ENCODE measurements around the gene AFG1L.
"Not testable (repeated sequence)": the region's sequence is repeated elsewhere in the genome, so short reads cannot be mapped to it uniquely, and the experiment has no call there.

Gene AFG1L

DNA sequence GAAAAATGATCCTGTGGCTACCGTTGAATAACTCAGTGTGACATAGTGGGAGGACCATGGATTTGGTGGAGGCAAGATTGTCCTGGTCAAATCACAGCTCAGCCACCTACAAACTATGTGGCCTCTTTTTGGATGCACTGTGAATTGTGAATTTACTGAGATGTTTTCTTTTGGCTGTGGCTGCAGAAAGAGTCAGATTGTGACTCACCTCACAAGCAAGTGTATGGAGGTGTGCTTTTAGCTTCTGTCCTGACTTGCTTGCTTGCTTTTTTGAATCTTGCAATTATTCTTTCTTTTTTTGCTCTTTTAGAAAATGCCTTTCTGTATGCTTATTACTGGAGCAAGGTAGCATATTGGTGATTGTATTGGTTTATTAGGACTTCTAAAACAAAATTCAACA, 143.0 kb downstream of the AFG1L start:
- Mint-ChIP-seq H3K4me1 (no peaks in the 10 kb centered on the region), H3K4me3 (no peak overlapping the region), H3K36me3 (no peaks in the 10 kb centered on the region), H3K9me3 (no peaks in the 10 kb centered on the region), H3K27ac (no peak overlapping the region)
- ATAC-seq (no peak), DNase-seq (ENCODE audit: low spot score in 2 of 2) (no peak)

DNA sequence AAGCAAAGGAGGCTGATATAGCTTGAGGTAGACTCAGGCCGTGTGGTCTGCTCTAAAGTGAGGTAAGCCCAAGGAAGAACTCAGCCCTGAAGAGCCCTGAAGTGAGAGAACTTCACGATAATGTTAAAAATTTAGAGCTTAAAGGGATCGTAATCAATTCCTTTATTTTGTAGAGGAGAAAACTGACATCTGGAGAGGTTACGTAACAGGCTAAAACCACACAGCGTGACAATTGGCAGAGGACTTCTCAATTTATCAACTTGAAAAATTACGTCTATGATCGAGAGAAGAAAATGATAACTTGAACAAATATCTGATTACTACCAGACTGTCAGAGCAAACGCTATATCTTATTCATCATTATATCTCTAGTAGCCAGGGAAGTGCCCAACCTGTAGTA, 144.1 kb downstream of the AFG1L start:
- ATAC-seq: no peak
- H3K36me3 Mint-ChIP-seq: no peaks in the 10 kb centered on the region
- DNase-seq (ENCODE audit: low spot score in 2 of 2): no peak
- no peak overlapping the region for H3K4me3 Mint-ChIP-seq
- no peaks in the 10 kb centered on the region for H3K9me3 Mint-ChIP-seq
- H3K4me1 Mint-ChIP-seq: no peaks in the 10 kb centered on the region
- no peak overlapping the region for H3K27ac Mint-ChIP-seq

DNA sequence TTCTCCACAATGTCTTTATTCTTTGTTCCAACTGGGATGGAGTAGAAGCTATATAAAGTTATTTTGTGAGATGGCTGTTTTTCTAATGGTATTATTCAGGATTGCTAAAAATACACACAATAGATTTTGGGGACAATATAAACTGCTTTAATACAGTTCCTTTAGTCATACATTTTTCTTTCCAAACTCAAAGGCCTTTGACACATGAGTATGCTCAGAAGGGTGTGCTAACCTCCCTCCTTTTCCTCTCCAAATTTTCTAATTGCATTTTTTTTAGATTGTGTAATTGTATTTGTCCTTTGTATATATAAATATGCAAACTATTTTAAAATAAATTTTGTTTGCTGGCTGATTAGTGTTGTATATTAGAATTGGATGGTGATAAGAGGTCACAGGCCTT, 146.3 kb downstream of the AFG1L start:
- ATAC-seq (no peak), DNase-seq (ENCODE audit: low spot score in 2 of 2) (no peak)
- Mint-ChIP-seq H3K4me1 (peaks cover 14% of the 10 kb centered on the region), H3K4me3 (no peak overlapping the region), H3K36me3 (no peaks in the 10 kb centered on the region), H3K27ac (no peak overlapping the region), H3K9me3 (no peaks in the 10 kb centered on the region)

DNA sequence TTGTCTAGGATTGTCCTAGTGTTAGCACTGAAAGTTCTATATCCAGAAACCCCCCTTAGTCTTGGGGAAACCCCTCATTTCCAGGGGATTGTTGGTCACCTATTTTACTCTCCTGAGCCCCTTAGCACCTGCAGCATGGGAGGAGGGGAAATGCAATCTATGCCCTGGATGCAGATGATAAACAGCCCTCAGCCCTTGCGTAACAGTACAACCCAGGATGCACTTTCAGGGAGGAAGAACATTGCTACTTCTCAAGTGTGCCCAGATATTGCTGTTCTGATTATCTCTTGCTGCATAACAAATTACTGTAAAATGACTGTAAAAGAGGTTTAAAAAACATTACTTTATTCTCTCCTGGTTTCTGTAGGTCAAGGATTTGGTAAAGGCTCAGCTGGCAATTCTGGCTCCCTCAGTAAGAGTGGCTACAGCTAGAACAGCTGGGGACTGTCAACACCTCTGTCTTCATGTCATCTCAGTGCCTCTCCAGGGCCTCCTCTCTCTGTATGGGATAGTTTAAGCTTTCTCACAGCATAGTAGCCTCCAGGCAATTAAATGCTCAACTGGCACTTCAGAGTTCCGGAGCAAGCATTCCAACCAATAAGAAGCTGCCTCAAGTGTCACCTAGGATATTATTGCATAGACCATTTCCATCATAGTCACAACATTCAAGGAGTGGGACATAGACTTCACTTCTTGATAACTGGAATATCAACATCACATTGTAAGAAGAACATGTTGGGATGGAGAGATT, 148.1 kb downstream of the AFG1L start:
- no peak for DNase-seq (ENCODE audit: low spot score in 2 of 2)
- Mint-ChIP-seq H3K4me1 (peaks cover 14% of the 10 kb centered on the region), H3K36me3 (no peaks in the 10 kb centered on the region), H3K9me3 (no peaks in the 10 kb centered on the region), H3K4me3 (no peak overlapping the region), H3K27ac (no peak overlapping the region)
- no peak for ATAC-seq

DNA sequence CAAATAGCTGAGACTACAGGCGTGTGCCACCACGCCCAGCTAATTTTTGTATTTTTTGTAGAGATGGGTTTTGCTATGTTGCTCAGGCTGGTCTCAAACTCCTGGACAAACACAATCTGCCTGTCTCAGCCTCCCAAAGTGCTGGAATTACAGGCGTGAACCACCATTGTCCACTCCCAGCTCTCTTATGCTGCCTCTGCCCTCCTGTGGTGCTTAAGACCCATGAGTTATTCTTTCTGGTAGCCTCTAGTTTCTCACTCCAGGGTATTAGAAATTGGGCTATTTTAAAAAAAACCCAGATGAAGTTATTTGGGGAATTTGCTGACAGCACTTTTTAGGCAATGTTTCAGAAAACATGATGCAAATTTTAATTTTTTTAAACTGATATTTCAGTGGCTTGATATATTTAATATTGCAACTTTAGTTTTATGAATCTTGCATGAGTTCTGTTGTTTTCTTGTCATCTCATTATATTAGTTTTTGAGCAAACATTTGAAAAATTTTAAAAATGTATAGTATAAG, 151.8 kb downstream of the AFG1L start:
- Mint-ChIP-seq H3K4me1 (peaks cover 14% of the 10 kb centered on the region), H3K4me3 (no peak overlapping the region), H3K36me3 (no peaks in the 10 kb centered on the region), H3K27ac (no peak overlapping the region), H3K9me3 (no peaks in the 10 kb centered on the region)
- DNase-seq (ENCODE audit: low spot score in 2 of 2) (no peak), ATAC-seq (no peak)

DNA sequence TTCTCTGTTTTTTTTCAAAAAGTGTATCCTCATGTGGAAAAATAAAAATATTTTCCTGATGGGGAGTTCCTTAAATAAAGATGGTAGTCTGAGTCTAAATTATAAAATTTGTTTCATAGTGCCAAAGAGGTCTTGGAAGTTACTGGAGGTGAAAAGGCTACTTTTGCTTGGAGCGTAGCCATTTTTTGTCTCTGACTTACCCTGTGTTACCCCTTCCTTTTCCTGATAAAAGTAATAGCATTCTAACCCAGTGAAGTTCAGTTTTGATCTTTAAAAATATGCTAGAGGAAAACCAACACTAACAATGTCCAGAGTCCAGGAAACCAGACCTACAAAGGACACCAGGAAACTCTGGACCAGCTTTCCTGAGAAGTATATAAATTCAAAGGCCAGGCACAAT, 153.6 kb downstream of the AFG1L start:
- no peaks in the 10 kb centered on the region for H3K36me3 Mint-ChIP-seq
- H3K4me1 Mint-ChIP-seq: peaks cover 15% of the 10 kb centered on the region
- H3K27ac Mint-ChIP-seq: no peak overlapping the region
- ATAC-seq: no peak
- DNase-seq (ENCODE audit: low spot score in 2 of 2): no peak
- no peaks in the 10 kb centered on the region for H3K9me3 Mint-ChIP-seq
- H3K4me3 Mint-ChIP-seq: no peak overlapping the region

DNA sequence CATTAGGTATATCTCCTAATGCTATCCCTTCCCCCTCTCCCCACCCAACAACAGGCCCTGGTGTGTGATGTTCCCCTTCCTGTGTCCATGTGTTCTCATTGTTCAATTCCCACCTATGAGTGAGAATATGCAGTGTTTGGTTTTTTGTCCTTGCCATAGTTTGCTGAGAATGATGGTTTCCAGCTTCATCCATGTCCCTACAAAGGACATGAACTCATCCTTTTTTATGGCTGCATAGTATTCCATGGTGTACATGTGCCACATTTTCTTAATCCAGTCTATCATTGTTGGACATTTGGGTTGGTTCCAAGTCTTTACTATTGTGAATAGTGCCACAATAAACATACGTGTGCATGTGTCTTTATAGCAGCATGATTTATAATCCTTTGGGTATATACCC, 154.9 kb downstream of the AFG1L start:
- H3K36me3 Mint-ChIP-seq; H3K9me3 Mint-ChIP-seq; ATAC-seq; H3K27ac Mint-ChIP-seq; DNase-seq (ENCODE audit: low spot score in 2 of 2); H3K4me3 Mint-ChIP-seq: not testable (repeated sequence)
- peaks cover 19% of the 10 kb centered on the region for H3K4me1 Mint-ChIP-seq

DNA sequence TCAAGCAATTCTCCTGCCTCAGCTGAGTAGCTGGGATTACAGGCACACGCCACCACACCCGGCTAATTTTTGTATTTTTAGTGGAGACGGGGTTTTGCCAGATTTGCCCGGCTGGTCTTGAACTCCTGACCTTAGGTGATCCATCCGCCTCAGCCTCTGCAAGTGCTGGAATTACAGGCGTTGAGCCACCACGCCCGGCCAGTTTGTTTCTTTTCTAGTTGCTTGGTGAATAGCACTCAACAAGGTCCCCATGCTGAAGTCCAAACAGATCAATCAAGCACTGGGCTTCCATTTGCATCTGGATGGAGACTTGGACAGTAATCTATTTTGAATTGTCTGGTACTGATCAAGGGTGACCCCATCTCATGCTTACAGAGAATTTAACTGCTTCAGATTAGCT, 157.0 kb downstream of the AFG1L start:
- DNase-seq (ENCODE audit: low spot score in 2 of 2) (no peak), ATAC-seq (no peak)
- Mint-ChIP-seq H3K36me3 (no peaks in the 10 kb centered on the region), H3K4me3 (no peak overlapping the region), H3K27ac (no peak overlapping the region), H3K4me1 (peaks cover 6% of the 10 kb centered on the region), H3K9me3 (no peaks in the 10 kb centered on the region)

DNA sequence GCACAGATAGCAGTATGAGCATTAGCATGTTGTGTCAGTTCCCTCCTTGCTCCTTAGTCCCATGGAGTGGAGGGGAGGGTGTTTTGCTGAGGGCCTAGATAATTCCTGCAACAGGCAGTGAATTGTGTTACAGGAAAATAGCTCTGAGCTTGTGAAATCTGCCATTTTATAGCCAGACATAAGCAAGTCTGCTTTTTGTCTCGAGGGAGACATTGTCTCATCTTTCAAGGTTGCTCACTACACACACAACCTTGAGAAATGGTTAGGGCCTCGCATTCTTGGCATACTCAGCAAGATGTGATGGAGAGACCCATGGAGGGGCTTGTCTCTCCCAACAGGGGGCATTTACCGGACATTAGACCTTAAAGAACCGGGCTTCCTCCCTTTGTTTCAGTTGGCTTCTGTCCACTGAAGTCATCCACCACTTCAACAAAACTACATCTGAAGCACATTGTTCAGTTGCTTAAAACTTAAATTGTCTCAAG, 157.9 kb downstream of the AFG1L start:
- no peaks in the 10 kb centered on the region for H3K9me3 Mint-ChIP-seq
- peaks cover 6% of the 10 kb centered on the region for H3K4me1 Mint-ChIP-seq
- no peak overlapping the region for H3K4me3 Mint-ChIP-seq
- ATAC-seq: no peak
- no peak for DNase-seq (ENCODE audit: low spot score in 2 of 2)
- no peak overlapping the region for H3K27ac Mint-ChIP-seq
- no peaks in the 10 kb centered on the region for H3K36me3 Mint-ChIP-seq

DNA sequence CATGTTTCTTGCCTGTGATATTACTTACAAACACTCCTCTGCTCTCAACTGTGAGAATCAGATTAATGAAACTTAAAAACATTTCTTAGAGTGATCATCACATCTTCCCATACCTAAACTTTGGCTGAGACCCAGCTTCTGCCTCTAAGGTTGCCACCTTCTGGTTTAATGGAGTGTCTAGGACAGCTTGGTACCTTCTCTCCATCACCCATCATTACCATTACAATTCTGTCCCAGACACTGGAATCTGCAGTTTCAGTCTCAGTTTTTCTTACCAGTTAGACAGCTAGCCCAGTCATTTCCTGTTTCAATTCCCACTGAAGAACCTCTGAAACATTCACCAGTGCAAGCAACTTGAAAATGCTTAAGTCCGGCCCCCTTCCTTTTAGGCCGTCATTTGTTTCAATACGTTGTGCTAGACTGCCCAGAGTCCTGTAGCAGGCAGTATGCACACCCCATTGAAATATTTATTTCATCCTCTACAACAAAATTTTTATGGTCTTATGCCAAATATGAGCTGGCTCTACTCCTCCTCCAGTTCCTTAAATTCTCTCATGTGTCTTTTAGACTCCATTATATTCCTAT, 158.8 kb downstream of the AFG1L start:
- H3K4me1 Mint-ChIP-seq: peaks cover 6% of the 10 kb centered on the region
- H3K27ac Mint-ChIP-seq: no peak overlapping the region
- H3K36me3 Mint-ChIP-seq: no peaks in the 10 kb centered on the region
- H3K9me3 Mint-ChIP-seq: no peaks in the 10 kb centered on the region
- no peak overlapping the region for H3K4me3 Mint-ChIP-seq
- no peak for DNase-seq (ENCODE audit: low spot score in 2 of 2)
- ATAC-seq: no peak

DNA sequence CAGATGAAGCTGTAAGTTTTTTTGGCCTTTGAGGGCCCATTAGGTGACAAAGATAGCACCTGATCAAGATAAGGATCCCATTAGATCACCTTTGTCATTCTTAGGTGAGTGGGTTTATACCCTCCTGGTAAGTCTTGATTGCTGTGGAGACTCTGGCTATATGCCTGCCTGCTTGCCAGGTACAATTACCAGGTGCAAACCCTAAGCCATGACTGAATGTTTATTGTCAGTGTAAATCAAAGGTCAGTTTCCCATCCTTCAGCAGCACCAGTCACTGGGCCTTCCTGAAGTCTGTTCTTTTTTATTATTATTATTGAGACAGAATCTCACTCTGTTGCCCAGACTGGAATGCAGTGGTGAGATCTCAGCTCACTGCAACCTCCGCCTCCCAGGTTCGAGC, 159.5 kb downstream of the AFG1L start:
- no peaks in the 10 kb centered on the region for H3K36me3 Mint-ChIP-seq
- DNase-seq (ENCODE audit: low spot score in 2 of 2) (no peak), ATAC-seq (no peak)
- H3K27ac Mint-ChIP-seq: no peak overlapping the region
- no peaks in the 10 kb centered on the region for H3K9me3 Mint-ChIP-seq
- peaks cover 6% of the 10 kb centered on the region for H3K4me1 Mint-ChIP-seq
- H3K4me3 Mint-ChIP-seq: no peak overlapping the region

DNA sequence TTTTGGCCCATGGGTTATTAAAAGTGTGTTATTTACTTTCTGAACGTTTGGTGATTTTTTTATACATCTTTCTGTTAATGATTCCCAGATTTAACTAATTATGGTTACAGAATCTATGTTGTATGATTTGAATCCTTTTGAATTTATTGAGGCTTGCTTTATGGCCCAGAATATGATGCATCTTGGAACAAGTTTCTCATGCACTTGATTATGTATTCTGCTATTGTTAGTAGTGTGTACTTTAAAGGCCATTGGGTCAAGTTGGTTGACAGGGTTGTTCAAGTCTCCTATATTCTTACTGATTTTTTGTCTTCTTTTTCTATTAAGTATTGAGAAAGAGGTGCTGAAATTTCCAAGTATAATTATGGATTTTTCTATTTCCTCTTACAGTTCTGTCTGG, 160.8 kb downstream of the AFG1L start:
- no peak overlapping the region for H3K27ac Mint-ChIP-seq
- ATAC-seq (no peak), DNase-seq (ENCODE audit: low spot score in 2 of 2) (no peak)
- H3K4me1 Mint-ChIP-seq: peaks cover 6% of the 10 kb centered on the region
- no peaks in the 10 kb centered on the region for H3K36me3 Mint-ChIP-seq
- no peak overlapping the region for H3K4me3 Mint-ChIP-seq
- no peaks in the 10 kb centered on the region for H3K9me3 Mint-ChIP-seq

DNA sequence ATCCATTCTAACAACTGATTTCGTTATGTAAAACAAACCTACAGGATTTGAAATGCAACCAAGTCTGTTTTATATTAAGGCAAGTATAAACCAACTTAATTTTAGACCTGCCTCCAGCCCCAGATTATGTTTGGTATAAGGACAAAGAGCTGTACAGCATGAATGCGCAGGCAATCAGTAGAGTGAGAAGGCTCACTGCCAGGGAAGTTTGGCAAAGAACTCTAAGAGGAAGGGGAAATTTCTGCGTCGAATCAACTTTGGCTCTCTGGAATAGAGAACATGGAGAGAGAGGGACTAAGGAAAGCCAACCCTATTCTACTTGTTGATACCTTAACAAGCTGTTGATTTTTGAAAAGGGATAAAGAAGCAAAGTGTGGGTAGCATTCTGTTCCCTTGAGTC, 168.9 kb downstream of the AFG1L start:
- Mint-ChIP-seq H3K4me1 (no peaks in the 10 kb centered on the region), H3K36me3 (no peaks in the 10 kb centered on the region), H3K27ac (no peak overlapping the region), H3K9me3 (no peaks in the 10 kb centered on the region), H3K4me3 (no peak overlapping the region)
- DNase-seq (ENCODE audit: low spot score in 2 of 2) (no peak), ATAC-seq (no peak)

DNA sequence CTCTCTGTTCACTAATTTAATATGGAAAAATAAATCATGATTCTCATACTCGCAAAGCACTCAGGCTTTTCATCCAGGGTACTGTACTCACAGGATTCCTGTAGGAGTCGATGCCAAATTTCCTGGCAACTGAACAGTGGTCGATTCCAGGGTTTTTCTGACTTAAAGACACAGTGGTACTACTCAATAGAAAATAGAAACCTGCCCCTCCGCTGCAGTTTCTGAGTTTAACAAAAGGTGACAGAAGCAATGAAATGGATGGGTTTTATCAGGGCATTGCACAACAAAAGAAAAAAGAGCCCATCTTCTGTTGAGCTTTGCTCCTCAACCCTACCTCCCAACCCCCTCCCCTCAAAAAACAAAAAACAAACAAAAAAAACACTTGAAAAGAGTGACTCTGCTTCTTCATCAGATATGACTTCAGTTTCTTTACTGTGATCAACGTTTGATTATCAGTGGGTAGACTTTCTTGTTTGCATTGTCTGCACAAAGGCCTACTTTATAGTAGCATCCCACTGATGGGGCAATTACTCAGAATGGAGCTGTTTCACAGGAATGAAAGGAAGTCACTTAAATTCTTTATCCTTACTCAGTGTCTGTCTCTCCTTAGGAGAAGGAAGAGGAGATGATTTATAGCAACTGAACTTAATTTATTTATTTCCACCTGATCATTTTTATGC, 169.7 kb downstream of the AFG1L start:
- H3K4me1 Mint-ChIP-seq: no peaks in the 10 kb centered on the region

DNA sequence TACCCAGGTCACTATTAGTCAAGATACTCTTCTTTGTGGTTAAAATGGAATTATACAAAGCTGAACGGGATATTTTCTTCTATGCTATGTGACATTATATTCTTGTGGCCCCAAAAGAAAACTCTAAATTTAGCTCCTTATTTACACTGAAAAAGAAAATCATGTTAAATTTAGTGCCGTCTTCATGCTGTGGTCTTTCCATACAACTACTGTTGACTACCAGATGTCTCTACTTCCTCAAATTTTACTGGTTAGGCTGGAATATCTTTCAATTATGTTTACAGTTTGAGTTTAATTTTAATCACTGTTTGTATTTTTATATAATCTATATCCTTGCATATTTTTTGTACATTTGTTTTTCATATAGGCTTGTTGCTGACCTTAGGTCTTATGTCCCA, 170.2 kb downstream of the AFG1L start:
- H3K4me1 Mint-ChIP-seq: no peaks in the 10 kb centered on the region
- ATAC-seq: no peak
- H3K27ac Mint-ChIP-seq: no peak overlapping the region
- no peaks in the 10 kb centered on the region for H3K36me3 Mint-ChIP-seq
- H3K9me3 Mint-ChIP-seq: no peaks in the 10 kb centered on the region
- no peak overlapping the region for H3K4me3 Mint-ChIP-seq
- DNase-seq (ENCODE audit: low spot score in 2 of 2): no peak

More for the DNA sequence above, 169.7 kb downstream of the AFG1L start:
- Mint-ChIP-seq H3K27ac (no peak overlapping the region), H3K4me3 (no peak overlapping the region), H3K9me3 (no peaks in the 10 kb centered on the region), H3K36me3 (no peaks in the 10 kb centered on the region)
- DNase-seq (ENCODE audit: low spot score in 2 of 2) (no peak), ATAC-seq (no peak)

DNA sequence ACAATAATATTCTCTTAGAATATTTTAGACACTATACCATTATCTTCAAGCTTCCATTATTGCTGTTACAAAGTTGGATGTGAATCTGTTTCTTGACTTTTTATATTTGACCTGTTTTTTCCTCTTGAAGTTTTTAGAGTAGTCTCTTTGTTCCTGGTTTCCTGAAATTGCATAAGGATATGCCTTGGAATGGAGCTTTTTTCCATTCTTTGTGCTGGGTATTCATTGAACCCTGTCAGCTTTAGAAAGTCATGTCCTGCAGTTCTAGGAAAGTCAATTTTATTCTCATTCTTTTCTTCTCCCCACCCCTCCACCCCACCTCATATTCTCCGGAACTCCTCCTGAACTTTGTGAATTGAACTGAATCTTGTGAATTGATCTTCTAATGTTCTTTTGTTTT, 173.5 kb downstream of the AFG1L start:
- no peaks in the 10 kb centered on the region for H3K9me3 Mint-ChIP-seq
- H3K4me1 Mint-ChIP-seq: no peaks in the 10 kb centered on the region
- H3K27ac Mint-ChIP-seq: no peak overlapping the region
- H3K4me3 Mint-ChIP-seq: no peak overlapping the region
- ATAC-seq: no peak
- no peaks in the 10 kb centered on the region for H3K36me3 Mint-ChIP-seq
- DNase-seq (ENCODE audit: low spot score in 2 of 2): no peak
